Stimulated activated CD4-positive, alpha-beta T cell treated with anti-CD3 and anti-CD28 coated beads, Interleukin-4, amount 100 ng/mL, for 24 hours (primary cell): ENCODE measurements around the gene SPATA25.
"Not testable (repeated sequence)": the region's sequence is repeated elsewhere in the genome, so short reads cannot be mapped to it uniquely, and the experiment has no call there.

Experiments used
- DNase-seq: peaks from one replicate; pipeline ENCODE4 v3.0.0-alpha.2; 2020

The SPATA25 gene, protein sequence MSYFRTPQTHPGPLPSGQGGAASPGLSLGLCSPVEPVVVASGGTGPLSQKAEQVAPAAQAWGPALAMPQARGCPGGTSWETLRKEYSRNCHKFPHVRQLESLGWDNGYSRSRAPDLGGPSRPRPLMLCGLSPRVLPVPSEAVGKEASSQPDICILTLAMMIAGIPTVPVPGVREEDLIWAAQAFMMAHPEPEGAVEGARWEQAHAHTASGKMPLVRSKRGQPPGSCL

DNA sequence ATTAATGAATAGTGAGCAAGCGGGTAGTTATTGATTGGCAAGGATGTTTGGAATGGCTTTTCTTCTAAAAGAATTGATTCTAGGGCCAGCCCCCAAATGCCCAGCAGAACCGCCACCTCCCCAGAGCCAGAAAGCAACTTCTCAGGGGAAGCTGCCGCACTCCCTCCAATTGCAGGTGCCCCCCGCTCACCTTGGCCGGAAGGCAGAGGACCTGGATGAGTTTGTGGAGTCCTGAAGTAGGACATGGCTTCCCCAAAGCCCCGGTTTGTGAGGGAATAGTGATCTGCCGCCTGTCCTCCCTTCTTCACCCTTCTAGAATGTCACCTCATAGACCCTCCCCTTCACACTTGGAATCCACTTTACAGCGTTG is at the start of gene SPATA25:
Gene SPATA25, minus strand, starts transcription at position 277 of the 370 bp plus-strand sequence. Its CDS starts 32 bp downstream, at position 245.
- no peak for DNase-seq

DNA sequence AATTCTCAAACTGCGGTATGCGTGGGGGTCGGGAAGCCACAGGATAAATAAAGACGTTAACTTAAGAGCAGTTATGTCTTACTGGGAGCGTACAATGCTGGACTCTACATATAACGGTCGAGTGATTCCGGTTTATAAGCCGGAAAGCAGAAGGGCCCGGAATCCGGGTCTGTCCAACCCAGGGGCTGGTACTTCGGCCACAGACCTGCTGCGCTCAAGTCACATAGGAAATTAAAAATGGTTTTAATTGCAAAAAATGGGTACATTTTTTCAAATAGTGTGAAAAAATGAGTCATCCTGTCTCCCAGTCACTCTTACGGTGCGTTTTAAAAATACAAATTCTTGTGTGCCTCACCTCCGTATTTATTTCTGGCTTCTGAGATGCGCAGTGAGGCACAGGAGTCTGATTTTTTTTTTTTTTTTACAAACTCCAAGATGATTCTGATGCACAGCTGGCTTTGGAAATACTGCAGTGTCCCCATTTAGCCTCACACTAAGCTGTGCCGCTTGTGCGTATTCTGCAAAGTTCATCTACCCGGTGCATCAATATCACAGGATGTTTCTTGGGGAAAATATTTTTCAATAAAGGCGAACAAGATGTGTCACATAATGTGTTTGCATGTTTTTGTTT is 48.1 kb upstream of the SPATA25 start:
- no peak for DNase-seq

DNA sequence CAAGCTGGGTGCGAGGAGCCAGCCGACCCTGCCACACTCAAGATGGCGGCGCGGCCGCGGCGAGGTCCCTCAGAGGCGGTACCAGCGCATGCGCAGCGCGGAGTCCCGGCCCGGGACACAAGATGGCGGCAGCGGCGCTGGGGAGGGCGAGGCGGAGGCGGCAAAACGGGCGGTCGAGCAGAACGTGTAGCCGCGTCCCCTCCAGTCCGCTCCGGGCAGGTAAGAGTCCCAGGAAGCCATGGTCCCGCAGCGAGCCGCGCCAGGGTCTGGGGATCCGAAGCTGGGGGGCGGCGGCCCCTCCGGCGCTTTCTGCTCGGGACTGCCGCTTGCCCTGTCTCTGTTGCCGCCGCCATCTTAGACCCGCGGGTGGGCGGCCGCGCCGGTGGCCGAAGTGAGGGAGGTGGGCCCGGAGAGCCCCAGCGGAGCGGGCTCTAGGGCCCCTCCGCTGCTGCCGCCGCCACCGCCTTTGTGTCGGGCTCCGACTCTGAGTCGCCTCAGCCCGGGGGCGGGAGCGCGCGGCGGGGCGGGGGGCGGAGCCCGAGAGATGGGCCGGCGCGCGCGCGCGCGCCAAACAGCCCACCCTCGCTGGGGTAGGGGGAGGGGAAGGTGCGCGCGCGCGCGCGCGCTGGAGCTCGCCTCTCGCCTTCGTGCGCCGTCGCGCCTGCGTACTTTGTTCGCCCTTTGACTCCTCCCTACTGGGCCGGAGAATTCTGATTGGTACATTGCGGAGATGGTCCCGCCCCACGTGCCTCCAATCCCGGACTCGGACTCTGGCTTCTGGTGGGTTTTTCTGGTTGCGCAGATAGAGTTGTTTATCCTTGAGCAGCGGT is 47.4 kb upstream of the SPATA25 start, which contains the start of gene PCIF1:
Gene PCIF1, plus strand, starts transcription at position 98 of the 830 bp plus-strand sequence. CDS start 4,317 bp downstream, outside the sequence.
- peak; percentile 97 for DNase-seq

DNA sequence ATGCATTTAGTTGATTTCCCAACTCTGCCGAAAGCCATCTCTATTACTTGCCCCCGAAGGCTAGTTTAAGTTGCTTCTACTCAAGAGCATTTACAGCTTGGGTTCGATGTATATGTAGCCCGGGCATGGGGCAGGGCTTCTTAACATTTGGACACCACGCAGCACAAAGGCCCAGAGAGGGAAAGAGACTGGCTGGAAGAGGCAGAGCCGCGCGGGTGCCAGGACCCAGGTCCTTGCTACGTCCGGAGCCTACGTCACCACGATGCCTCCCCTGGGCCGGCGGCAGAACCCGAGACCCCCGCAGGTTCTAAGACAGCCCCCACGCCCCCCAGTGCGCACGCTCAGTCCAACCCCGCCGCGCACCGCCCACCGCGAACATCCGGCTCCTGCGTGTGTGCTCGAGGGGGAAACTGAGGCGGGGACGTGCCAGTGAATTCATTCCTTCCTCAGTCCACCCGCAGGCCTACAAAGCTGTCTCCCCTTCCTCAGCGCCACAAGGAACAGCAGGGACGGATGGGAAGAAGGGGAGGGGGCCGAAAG is 46.7 kb upstream of the SPATA25 start:
- no peak for DNase-seq

DNA sequence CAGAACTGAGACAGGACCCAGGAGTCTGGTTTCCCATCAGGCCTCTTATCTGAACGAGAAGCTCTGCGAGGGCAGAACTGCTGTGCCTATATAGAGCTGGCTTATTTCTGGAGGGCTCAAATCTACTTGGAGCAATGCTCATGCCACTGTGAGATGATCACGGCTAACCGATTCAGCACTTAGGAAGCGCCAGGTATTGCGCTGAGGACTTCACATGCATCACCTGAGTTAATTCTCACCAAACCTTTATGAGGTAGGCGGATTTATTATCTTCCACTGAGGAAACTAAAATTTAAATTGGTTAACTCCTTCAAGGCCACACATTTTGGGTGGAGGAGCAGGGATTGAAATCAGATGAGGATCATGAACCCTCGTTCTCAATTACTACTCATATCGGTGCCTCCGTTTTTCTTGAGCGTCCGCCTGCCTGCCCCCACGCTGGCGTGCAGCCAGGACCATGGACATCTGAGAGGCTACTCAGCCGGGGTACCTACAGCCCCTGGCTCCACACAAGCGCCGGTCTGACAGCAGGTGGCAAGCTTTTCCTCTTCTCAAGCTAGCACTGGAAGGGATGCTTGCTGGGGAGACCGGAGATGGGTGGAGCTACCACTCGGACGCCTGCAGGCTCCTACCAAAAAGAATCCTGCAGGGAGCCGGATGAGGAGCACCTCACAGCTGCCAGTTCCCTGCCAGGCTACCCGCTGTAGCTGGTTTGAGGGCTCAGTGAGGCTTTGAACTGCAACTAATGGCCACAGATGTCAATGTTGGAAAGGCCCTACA is 46.0 kb upstream of the SPATA25 start:
- DNase-seq = peak; percentile 64

DNA sequence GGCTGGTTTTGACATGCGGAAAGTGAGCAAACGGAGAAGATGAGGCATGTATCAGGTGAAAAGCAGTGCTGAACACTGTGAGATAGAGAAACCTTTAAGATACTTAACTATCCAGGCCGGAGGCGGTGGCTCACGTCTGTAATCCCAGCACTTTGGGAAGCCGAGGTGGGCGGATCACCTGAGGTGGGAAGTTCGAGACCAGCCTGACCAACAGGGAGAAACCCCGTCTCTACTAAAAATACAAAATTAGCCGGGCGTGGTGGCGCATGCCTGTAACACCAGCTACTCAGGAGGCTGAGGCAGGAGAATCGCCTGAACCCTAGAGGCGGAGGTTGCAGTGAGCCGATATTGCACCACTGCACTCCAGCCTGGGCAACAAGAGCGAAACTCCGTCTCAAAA is 44.3 kb upstream of the SPATA25 start:
- not testable (repeated sequence) for DNase-seq

DNA sequence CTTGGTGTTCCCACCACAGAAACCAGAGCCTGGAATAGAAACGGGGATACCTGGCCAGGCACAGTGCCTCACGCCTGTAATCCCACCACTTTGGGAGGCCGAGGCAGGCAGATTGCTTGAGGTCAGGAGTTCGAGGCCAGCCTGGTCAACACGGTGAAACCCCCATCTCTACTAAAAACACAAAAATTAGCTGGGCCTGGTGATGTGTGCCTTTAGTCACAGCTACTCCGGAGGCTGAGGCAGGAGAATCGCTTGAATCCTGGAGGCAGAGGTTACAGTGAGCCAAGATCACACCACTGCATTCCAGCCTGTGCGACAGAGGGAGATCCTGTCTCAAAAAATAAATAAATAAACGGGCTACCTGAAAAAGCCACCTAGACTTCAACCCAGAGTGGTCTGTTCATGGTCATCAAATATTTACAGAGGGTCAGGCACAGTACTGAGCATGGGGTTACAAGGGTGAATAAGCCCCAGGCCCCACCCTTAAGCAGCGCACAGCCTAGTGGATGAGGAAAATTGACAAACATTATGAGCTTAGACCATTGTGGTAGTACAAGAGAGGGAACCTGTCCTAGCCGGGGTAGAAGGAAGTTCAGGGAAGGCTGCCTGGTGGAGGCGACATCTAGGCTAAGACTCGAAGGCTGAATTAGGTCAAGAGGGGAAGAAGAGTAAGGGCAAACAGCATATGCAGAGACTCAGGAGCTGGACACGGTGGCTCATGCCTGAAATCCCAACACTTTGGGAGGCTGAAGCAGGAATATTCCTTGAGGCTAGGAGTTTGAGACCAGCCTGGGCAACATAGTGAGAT is 39.9 kb upstream of the SPATA25 start:
- no peak for DNase-seq

DNA sequence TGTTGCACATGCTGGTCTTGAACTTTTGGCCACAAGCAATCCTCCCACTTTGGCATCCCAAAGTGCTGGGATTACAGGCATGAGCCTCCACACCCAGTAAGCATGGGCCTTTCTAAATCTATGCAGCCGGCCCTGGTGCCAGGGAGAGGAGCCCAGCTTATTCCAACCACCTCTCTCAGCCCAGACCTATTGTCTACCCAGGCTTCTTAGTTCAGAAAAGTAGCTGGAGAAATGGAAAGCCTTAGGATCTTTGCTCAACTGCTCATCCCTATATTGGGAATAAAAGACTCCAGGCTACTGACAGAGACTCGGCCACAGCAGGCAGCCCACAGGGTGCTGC is 39.3 kb upstream of the SPATA25 start:
- DNase-seq = no peak

DNA sequence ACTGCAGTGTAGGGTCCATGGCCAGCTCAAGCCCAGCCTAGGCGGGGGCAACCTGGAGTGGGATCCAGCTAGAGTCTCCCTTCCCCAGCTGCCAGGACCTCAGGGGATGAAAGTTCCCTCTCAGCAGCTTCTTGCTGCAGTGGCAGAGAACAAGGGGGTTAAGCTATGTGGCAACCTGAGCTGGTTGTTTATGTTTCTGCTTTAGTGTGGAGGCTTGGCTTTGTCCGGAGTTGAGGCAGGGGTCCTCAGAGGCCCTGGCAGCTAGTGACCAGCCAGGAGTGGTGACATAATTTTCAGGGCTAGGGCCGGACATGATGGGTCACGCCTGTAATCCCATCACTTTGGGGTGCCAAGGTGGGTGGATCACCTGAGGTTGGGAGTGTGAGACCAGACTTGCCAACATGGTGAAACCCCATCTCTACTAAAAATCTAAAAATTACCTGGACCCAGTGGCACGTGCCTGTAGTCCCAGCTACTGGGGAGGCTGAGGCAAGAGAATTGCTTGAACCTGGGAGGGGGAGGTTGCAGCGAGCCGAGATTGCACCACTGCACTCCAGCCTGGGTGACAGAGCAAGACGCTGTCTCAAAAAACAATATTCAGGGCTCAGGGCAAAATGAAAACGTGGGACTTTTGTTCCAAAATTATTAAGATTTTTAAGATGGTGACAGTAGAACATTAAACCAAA is 38.5 kb upstream of the SPATA25 start:
- no peak for DNase-seq

DNA sequence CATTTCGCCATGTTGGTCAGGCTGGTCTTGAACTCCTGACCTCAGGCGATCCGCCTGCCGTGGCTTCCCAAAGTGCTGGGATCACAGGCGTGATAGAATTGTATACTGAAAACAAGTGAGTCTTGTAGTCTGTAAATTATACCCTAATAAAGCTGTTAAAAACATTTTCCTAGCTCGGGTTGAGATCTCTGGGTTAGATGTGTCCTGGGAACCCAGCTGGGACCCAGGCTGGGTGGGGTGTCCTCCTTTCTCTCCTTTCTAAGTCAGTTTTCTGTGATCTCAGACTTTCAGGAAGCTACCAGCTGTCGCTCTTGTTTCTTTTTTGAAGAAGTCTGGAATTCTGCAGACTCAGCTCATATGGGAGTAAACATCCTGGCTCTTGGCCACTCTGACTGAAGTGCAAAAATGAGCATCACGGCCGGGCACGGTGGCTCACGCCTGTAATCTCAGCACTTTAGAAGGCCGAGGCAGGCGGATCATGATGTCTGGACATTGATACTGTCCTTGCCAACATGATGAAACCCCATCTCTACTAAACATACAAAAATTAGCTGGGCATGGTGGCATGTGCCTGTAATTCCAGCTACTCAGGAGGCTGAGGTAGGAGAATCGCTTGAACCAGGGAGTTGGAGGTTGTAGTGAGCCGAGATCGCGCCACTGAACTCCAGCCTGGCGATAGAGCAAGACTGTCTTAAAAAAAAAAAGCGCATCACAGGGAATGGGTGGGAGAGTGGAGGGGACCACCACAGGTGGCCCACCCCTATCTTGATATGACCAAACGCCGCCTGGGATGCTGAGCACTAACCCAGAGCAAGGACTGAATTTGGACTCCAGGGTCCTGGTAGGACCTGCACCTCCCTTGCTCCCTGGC is 37.2 kb upstream of the SPATA25 start:
- DNase-seq = no peak

DNA sequence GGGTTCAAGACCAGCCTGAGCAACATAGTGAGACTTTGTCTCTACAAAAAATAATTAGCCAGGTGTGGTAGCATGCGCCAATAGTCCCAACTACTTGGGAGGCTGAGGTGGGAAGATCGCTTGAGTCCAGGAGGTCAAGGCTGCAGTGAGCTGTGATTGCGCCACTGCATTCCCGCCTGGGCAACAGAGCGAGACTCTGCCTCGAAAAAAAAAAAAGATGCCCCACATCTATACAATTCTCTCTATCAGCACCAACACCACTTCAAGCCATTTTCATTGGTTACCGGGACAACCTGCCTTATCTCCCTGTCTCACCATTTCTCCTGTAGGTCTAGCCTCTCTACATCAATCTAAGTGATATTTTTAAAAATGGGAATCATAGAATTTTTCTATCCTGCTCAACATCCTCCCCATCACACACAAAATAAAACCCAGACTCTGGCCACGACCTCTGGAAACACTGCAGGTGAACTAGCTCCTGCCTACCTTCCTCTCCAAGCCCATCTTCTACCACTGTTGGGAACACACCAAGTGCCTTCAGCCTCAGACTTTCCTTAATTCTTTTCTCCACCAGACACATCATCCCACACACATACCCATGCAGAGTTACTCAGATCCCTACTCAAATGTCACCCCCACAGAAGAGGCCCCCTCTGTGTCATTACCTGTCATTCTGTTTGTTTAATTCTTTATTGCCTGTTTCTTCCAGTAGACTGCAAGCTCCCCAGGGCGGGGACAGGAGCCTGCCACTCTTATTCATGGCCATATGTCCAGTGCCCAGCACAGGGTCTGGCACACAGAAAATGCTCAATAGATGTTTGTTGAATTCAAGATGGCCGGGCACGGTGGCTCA is 34.1 kb upstream of the SPATA25 start:
- no peak for DNase-seq

DNA sequence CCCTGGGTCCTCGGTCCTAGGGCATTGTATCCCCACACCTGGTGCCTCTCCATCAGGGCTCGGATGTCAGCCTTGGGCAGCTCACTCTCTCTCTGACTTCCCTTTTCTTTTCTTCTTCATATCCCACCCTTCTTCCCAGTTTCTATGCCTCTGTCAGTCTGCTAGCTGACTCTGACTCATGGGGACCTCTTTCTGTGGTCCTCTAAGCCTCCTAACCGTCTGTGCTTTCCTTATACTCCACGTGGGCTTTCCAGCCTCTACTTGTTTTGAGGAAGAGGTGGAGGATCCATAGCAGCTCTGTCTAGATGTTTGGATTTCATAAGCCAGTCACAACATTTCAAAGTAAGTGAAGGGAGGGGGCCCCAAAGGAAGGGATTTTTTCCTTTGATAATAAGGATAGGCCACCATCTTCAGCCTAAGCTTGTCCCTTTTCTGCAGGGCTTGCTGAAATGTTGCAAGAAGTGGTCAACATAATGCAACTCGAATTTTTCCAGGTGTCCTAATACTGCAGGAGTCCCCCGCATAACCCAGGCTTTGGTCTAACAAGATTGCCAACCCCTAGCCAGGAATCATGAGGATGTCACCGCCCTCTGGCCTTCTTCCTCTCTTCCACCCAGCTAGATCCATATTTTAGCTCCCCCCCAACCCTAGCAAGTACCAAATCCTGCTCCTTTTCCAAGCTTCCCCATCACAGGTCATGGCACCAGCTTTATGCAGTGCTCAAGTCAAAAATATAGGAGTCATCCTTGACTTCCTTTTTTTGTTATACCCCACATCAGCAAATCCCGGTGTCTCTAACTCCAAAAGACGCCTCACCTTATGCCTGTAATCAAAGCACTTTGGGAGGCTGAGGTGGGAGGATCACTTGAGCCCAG is 33.3 kb upstream of the SPATA25 start:
- DNase-seq = no peak

DNA sequence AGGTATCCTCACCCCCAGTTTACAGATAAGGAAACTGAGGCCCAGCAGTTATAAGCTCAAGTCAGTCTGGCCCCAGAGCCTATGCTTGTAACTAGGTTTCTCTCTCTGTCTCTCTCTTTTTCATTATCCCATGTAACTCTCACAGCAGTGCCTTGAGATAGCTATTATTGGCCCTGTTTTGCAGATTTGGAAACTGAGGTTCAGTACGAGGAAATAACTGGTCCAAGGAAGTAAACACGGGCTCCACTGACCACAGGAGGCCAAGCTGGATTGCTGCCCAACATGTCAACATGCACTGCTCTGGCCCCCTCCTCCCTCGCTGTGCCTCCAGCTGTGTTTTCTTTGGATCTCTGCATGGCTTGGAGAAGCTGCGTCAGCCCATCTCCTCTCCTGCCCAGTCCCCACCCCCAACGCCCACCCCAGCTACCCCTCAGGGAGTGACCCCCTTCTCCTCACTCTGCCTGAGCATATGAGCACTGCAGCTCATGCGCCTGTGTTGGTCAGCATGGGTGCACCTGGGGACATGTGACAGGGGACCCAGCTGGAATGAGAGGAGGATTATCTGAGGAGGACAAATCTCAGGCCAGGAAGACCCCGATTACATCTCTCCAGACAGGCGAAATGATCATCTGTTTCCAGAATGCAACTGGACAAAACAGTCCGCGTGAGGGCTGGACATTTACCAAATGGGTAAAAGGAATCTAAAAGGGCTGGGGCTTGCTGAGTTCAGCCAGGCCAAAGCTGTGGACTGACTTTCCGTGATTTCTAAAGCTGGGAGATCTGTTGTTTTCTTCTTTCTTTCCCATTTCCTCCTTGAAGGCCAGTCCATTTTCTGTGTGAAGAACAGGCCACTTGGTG is 32.3 kb upstream of the SPATA25 start:
- DNase-seq = no peak

DNA sequence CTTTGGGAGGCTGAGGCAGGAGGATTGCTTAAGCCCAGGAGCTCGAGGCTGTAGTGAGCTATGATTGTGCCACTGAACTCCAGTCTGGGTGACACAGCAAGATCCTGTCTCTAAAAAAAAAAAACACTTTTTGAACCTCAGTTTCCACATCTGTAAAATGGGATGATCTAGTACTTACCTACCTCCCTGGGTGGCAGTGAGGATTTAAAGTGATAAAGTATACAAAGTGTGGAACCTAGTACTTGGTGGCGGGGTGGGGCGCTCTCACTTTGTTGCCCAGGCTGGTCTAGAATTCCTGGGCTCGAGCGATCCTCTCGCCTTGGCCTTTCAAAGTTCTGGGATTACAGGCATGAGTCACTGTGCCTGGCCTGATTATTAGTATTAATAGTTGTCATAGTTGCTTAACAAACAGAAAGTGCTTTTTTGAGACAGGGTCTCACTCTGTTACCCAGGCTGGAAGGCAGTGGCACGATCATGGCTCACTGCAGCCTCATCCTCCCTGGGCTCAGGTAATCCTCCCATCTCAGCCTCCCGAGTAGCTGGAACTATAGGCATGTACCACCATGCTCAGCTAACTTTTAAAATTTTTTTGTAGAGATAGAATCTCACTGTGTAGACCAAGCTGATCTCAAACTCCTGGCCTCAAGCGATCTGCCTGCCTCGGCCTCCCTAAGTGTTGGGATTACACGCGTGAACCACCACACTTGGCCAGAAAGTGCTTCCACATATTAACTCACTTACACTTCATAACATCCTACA is 31.5 kb upstream of the SPATA25 start:
- DNase-seq = no peak

DNA sequence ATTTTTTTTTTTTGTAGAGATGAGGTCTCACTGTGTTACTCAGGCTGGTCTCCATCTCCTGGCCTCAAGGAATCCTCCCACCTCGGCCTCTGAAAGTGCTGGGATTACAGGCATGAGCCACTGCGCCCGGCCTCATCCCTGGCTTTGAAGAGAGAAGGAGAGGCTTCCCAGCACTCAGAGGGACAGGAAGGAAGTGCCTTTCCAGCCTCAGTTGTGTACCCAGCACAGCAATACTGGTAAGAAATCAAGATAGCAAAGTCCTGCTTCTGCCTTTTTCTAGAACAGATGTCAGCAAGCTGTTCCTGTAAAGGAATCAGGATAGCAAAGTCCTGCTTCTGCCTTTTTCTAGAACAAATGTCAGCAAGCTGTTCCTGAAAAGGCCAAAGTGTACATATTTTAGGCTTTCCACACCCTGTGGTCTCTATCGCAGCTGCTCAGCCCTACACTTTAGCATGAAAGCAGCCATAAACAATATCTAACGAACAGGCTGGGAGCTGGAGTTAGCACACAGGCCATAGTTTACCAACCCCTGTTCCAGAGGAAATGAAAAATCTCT is 30.8 kb upstream of the SPATA25 start:
- no peak for DNase-seq

DNA sequence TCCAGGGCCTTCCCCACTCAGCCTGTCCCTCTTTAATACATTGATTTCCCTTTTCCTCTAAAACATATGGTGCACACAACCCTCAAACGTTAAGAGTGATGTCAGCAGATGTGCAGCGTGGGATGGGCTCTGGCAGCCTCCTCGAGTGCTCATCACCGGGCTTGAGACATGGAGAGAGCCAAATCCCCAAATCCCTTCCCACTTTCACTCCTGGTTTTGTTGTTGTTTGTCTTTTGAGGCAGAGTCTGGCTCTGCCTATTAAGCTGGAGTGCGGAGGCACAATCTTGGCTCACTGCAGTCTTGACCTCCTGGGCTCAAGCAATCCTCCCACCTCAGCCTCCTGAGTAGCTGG is 30.3 kb upstream of the SPATA25 start:
- no peak for DNase-seq
